Chondrocyte (in vitro differentiated cells): ENCODE results near the gene SMIM17. TPM values are rescaled to one million over a fixed set of nuclear protein-coding genes. Genes with fewer than 3 reads are reported as not detected.

ENCODE experiments used
- DNase-seq: peaks from one replicate; pipeline ENCODE4 v3.0.0; 2021; ENCODE audit warnings: mixed read lengths, low spot score
- H3K27ac Mint-ChIP-seq: one replicate; pipeline ENCODE4 v1.8.0; 2021; ENCODE audit warnings: mild to moderate bottlenecking, moderate library complexity, mixed read lengths; ENCODE audit not compliant: unreplicated experiment
- H3K27me3 Mint-ChIP-seq: 2 replicates; pipeline ENCODE4 v1.8.0; 2021; ENCODE audit warnings: low read depth, mixed read lengths
- H3K36me3 Mint-ChIP-seq: 2 replicates; pipeline ENCODE4 v1.8.0; 2021; ENCODE audit warnings: low read depth, mixed read lengths
- H3K4me1 Mint-ChIP-seq: 2 replicates; pipeline ENCODE4 v1.8.0; 2021; ENCODE audit warnings: low read depth, mild to moderate bottlenecking, mixed read lengths
- H3K4me3 Mint-ChIP-seq: one replicate; pipeline ENCODE4 v1.8.0; 2021; ENCODE audit warnings: mild to moderate bottlenecking, moderate library complexity, mixed read lengths; ENCODE audit not compliant: unreplicated experiment
- H3K9me3 Mint-ChIP-seq: 2 replicates; pipeline ENCODE4 v1.8.0; 2021; ENCODE audit warnings: low read depth, mixed read lengths
- CTCF ChIP-seq: fragments of 200-600 bp; sonication (generic); IDR thresholded peaks from 2 replicates; pipeline ENCODE4 v1.5.0; 2021; ENCODE audit warnings: antibody characterized with exemption, mild to moderate bottlenecking, moderate library complexity
- total RNA-seq: library from RNA; stranded (reverse); gene quantifications from 3 replicates; pipeline ENCODE4 v1.2.1, GENCODE V29; 2021

Gene SMIM17
- total RNA-seq, 1 donor from 2014 or later, result 0.20 TPM

DNA sequence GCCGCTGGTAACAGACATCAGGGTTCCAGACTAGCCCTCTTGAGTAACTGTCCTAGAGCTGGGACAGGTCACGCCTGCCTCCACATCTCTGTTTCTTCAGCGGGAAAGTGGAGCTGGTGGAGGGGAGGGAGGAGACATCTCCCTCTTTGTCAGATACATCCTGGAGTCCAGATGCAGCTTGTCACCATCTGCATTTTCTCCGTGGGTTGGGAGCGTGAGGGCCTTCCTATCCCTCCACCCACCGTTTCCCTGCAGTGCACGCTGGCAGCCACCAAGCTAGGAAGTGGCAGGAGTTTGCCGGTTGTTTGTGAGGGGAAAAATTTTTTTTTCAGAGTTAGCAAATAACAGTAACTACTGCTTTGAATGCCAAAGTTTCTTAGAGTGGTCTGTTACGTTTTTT, 20.0 kb upstream of the SMIM17 start:
- Mint-ChIP-seq H3K27ac (no peak overlapping the region), H3K4me3 (no peak overlapping the region), H3K4me1 (no peaks in the 10 kb centered on the region), H3K27me3 (no peaks in the 10 kb centered on the region), H3K36me3 (peaks cover 49% of the 10 kb centered on the region), H3K9me3 (peaks cover 29% of the 10 kb centered on the region)
- DNase-seq, result no peak
- TF ChIP-seq CTCF, result no peak

DNA sequence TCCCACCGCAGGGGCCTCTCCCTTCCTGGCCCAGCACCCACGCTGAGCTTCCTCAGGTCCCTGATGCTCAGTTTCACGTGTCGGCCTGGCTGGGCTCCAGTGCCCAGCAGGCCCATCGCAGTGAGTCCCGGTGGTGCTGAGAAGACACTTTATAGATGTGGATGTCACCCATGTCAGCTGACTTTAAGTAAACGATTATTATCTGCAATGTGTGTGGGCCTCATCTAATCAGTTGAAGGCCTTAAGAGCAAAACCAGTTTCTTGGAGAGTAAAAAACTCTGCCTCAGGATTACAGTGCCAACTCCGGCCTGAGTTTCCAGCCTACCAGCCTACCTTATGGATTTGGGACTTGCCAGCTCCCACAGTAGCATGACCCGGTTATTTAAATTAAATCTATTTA, 17.3 kb upstream of the SMIM17 start:
- Mint-ChIP-seq H3K9me3 (peaks cover 38% of the 10 kb centered on the region), H3K27ac (no peak overlapping the region), H3K27me3 (no peaks in the 10 kb centered on the region), H3K36me3 (peaks cover 37% of the 10 kb centered on the region), H3K4me3 (no peak overlapping the region), H3K4me1 (no peaks in the 10 kb centered on the region)
- TF ChIP-seq CTCF, result no peak
- DNase-seq, result no peak

- no peak for TF ChIP-seq CTCF
- DNase-seq, result no peak
- Mint-ChIP-seq H3K4me1 (no peaks in the 10 kb centered on the region), H3K9me3 (peaks cover 62% of the 10 kb centered on the region), H3K27ac (no peak overlapping the region), H3K4me3 (no peak overlapping the region), H3K27me3 (no peaks in the 10 kb centered on the region), H3K36me3 (peaks cover 2% of the 10 kb centered on the region)
Observed at GRCh38 chr19:56633021-56633420, 9.9 kb upstream of the SMIM17 start.

- Mint-ChIP-seq H3K36me3 (no peaks in the 10 kb centered on the region), H3K9me3 (peaks cover 45% of the 10 kb centered on the region), H3K27ac (no peak overlapping the region), H3K4me3 (no peak overlapping the region), H3K4me1 (no peaks in the 10 kb centered on the region), H3K27me3 (no peaks in the 10 kb centered on the region)
- TF ChIP-seq CTCF, result no peak
- DNase-seq, result no peak
Observed at GRCh38 chr19:56637976-56638555, 4.9 kb upstream of the SMIM17 start.

- Mint-ChIP-seq H3K27me3 (no peaks in the 10 kb centered on the region), H3K4me1 (no peaks in the 10 kb centered on the region), H3K36me3 (no peaks in the 10 kb centered on the region), H3K27ac (no peak overlapping the region), H3K9me3 (peaks cover 41% of the 10 kb centered on the region), H3K4me3 (no peak overlapping the region)
- TF ChIP-seq CTCF, result no peak
- no peak for DNase-seq
Observed at GRCh38 chr19:56639217-56639616, 3.7 kb upstream of the SMIM17 start.
